HepG2 (cell line): Measurements from ENCODE around the gene CCDC14. TPM values are rescaled to one million over a fixed set of nuclear protein-coding genes. Genes with fewer than 3 reads are reported as not detected.

Experiments
- CENPT ChIP-seq: sonication (generic); formaldehyde crosslinking; IDR thresholded peaks from 2 replicates; pipeline ENCODE4 v1.8.0; 2022; ENCODE audit warnings: low read depth, mild to moderate bottlenecking, moderate library complexity, missing genetic modification reagents
- CSRNP2 ChIP-seq: sonication (generic); formaldehyde crosslinking; conservative IDR thresholded peaks from 2 replicates; pipeline ENCODE4 v1.8.0; 2022; ENCODE audit warnings: low read depth, missing genetic modification reagents
- HOMEZ ChIP-seq: IDR thresholded peaks from 2 replicates; pipeline ENCODE4 v1.6.1; 2016; ENCODE audit warnings: low read depth
- JUND ChIP-seq: sonication (generic); formaldehyde crosslinking; IDR thresholded peaks from 2 replicates; pipeline ENCODE4 v1.8.0; 2022; ENCODE audit warnings: mild to moderate bottlenecking, missing genetic modification reagents
- KLF13 ChIP-seq: sonication (generic); formaldehyde crosslinking; IDR thresholded peaks from 2 replicates; pipeline ENCODE4 v1.4.0; 2020; ENCODE audit warnings: mild to moderate bottlenecking, missing genetic modification reagents
- KMT2A ChIP-seq: sonication (generic); formaldehyde crosslinking; IDR thresholded peaks from 2 replicates; pipeline ENCODE4 v1.4.0; 2020; ENCODE audit warnings: missing genetic modification reagents
- MLXIP ChIP-seq: sonication (generic); formaldehyde crosslinking; IDR thresholded peaks from 2 replicates; pipeline ENCODE4 v1.9.0; 2021; ENCODE audit warnings: missing genetic modification reagents, borderline replicate concordance
- MTERF4 ChIP-seq: sonication (generic); formaldehyde crosslinking; IDR thresholded peaks from 2 replicates; pipeline ENCODE4 v1.8.0; 2023; ENCODE audit warnings: mild to moderate bottlenecking, missing genetic modification reagents
- PREB ChIP-seq: sonication (generic); formaldehyde crosslinking; IDR thresholded peaks from 2 replicates; pipeline ENCODE4 v1.4.0; 2020; ENCODE audit warnings: missing genetic modification reagents
- RARA ChIP-seq: IDR thresholded peaks from 2 replicates; pipeline ENCODE4 v1.6.1; 2016; ENCODE audit warnings: missing genetic modification reagents, missing compliant biosample characterization
- RORA ChIP-seq: sonication (generic); formaldehyde crosslinking; IDR thresholded peaks from 2 replicates; pipeline ENCODE4 v1.5.0; 2020; ENCODE audit warnings: mild to moderate bottlenecking, missing genetic modification reagents, moderate library complexity
- SIN3A ChIP-seq: IDR thresholded peaks from 2 replicates; pipeline ENCODE4 v1.6.1; 2011; ENCODE audit warnings: low read depth, mild to moderate bottlenecking, control low read depth, low read length, borderline replicate concordance
- SNAPC5 ChIP-seq: sonication (generic); formaldehyde crosslinking; IDR thresholded peaks from 2 replicates; pipeline ENCODE4 v1.8.1; 2023; ENCODE audit warnings: mild to moderate bottlenecking, missing genetic modification reagents, borderline replicate concordance
- TSC22D2 ChIP-seq: sonication (generic); formaldehyde crosslinking; IDR thresholded peaks from 2 replicates; pipeline ENCODE4 v1.5.1; 2020; ENCODE audit warnings: missing genetic modification reagents, mild to moderate bottlenecking, borderline replicate concordance
- ZNF281 ChIP-seq: sonication (generic); formaldehyde crosslinking; IDR thresholded peaks from 2 replicates; pipeline ENCODE4 v1.4.0; 2020; ENCODE audit warnings: missing genetic modification reagents, borderline replicate concordance
- ZNF44 ChIP-seq: sonication (generic); formaldehyde crosslinking; IDR thresholded peaks from 2 replicates; pipeline ENCODE4 v1.5.1; 2020; ENCODE audit warnings: mild to moderate bottlenecking, missing genetic modification reagents
- ZZZ3 ChIP-seq: sonication (generic); formaldehyde crosslinking; IDR thresholded peaks from 2 replicates; pipeline ENCODE4 v1.4.0; 2020; ENCODE audit warnings: missing genetic modification reagents, mild to moderate bottlenecking, borderline replicate concordance
- polyA plus RNA-seq, 8 experiments: library from polyadenylated mRNA; depleted of rRNA in 3 of 8; stranded (reverse) in 7 of 8; unstranded in 1 of 8; fragments of >200 nt; fragmentation: Illumina TruSeq in 4 of 8; extraction: Trizol in 4 of 8; gene quantifications; 2 replicates each; pipeline versions ENCODE4 v1.2.1 to v1.2.3, GENCODE V29; 2011 to 2016; ENCODE audit warnings: low read depth in 4 of 8, missing spikeins in 1 of 8, mixed read lengths in 1 of 8; ENCODE audit not compliant: insufficient read depth in 1 of 8
- total RNA-seq, 5 experiments: library from RNA; depleted of rRNA; stranded (reverse); fragments of >200 nt; fragmentation: Illumina TruSeq; extraction: Trizol; gene quantifications; 2 replicates each; pipeline ENCODE4 v1.2.3, GENCODE V29; 2016; ENCODE audit warnings: low read depth in 1 of 5

The CCDC14 gene
- total and polyA plus RNA-seq, 2 of the 13 experiments (the other 11 are each of a cell fraction or from before 2014, with no cell fraction given): 48.7 to 49.0 TPM

- TF ChIP-seq ZNF281 (CRISPR knock-in tag) (no peak), MTERF4 (CRISPR knock-in tag) (no peak; the same call in 1 of the 2 replicates), PREB (CRISPR knock-in tag) (peak; percentile 39; the same call in 1 of the 2 replicates), SIN3A (peak; percentile 68; the same call in 1 of the 2 replicates), MLXIP (CRISPR knock-in tag) (no peak), KMT2A (CRISPR knock-in tag) (peak; percentile 73), ZNF44 (CRISPR knock-in tag) (no peak), HOMEZ (CRISPR knock-in tag) (no peak), RORA (CRISPR knock-in tag) (no peak), CENPT (CRISPR knock-in tag) (no peak), TSC22D2 (CRISPR knock-in tag) (no peak), JUND (CRISPR knock-in tag) (no peak), ZZZ3 (CRISPR knock-in tag) (no peak), CSRNP2 (CRISPR knock-in tag) (no peak), RARA (CRISPR knock-in tag) (0 out of 2 replicates have a peak, but pooled peaks have one; percentile 5), SNAPC5 (CRISPR knock-in tag) (no peak), KLF13 (CRISPR knock-in tag) (no peak; the same call in 1 of the 2 replicates)
Observed at GRCh38 chr3:123960781-123961507, at the start of gene CCDC14 (continued).
